KG1 (cell line): ENCODE data around the gene ANKDD1B.
"Not testable (repeated sequence)": the region's sequence is repeated elsewhere in the genome, so short reads cannot be mapped to it uniquely, and the experiment has no call there.

ENCODE experiments used
- DNase-seq: peaks from one replicate; lab custom pipeline; 2025; lab: John Stamatoyannopoulos, UW

Gene ANKDD1B

GRCh38 chr5:75660678-75661465 is 49.6 kb downstream of the ANKDD1B start:
- no peak for DNase-seq

- no peak for DNase-seq
Measured at GRCh38 chr5:75662061-75662460, 50.8 kb downstream of the ANKDD1B start.

GRCh38 chr5:75663579-75664284 is 52.5 kb downstream of the ANKDD1B start:
- no peak for DNase-seq

- no peak for DNase-seq
Measured at GRCh38 chr5:75664979-75665378, 53.7 kb downstream of the ANKDD1B start.

- no peak for DNase-seq
Measured at GRCh38 chr5:75666801-75667200, 55.5 kb downstream of the ANKDD1B start.

GRCh38 chr5:75667586-75667985 is 56.3 kb downstream of the ANKDD1B start:
- DNase-seq = no peak

GRCh38 chr5:75668445-75668844 is 57.2 kb downstream of the ANKDD1B start:
- DNase-seq = no peak

GRCh38 chr5:75668977-75669689 is 57.9 kb downstream of the ANKDD1B start:
- peak; percentile 69 for DNase-seq

GRCh38 chr5:75670577-75670976 is 59.3 kb downstream of the ANKDD1B start:
- DNase-seq = no peak

- no peak for DNase-seq
Measured at GRCh38 chr5:75671506-75671905, 60.3 kb downstream of the ANKDD1B start.

GRCh38 chr5:75672616-75673015 is 61.4 kb downstream of the ANKDD1B start:
- no peak for DNase-seq

GRCh38 chr5:75675783-75676182 is 64.5 kb downstream of the ANKDD1B start:
- DNase-seq = no peak

- no peak for DNase-seq
Measured at GRCh38 chr5:75677607-75678006, 66.4 kb downstream of the ANKDD1B start.

GRCh38 chr5:75678155-75678554 is 66.9 kb downstream of the ANKDD1B start:
- DNase-seq = no peak

- peak; percentile 47 for DNase-seq
Measured at GRCh38 chr5:75681125-75681830, 70.0 kb downstream of the ANKDD1B start.

GRCh38 chr5:75685141-75685540 is 73.9 kb downstream of the ANKDD1B start:
- DNase-seq = no peak

GRCh38 chr5:75686480-75686879 is 75.2 kb downstream of the ANKDD1B start:
- DNase-seq = no peak

GRCh38 chr5:75690669-75691068 is 79.4 kb downstream of the ANKDD1B start:
- DNase-seq = no peak

- DNase-seq = no peak
Measured at GRCh38 chr5:75694781-75695180, 83.5 kb downstream of the ANKDD1B start.

GRCh38 chr5:75695472-75696351 is 84.5 kb downstream of the ANKDD1B start:
- DNase-seq = not testable (repeated sequence)

GRCh38 chr5:75701856-75702255 is 90.6 kb downstream of the ANKDD1B start:
- no peak for DNase-seq
